Fibroblast of skin of left quadriceps (primary cell): ENCODE measurements around the gene SNTG2.
A peak's percentile ranks its signal among the peaks of the same experiment; 100 is the strongest.

Experiments
- DNase-seq, 2 experiments: peaks; one replicate each; pipeline ENCODE4 v3.0.0-alpha.2; 2013; ENCODE audit warnings: low read depth in 2 of 2

SNTG2 gene

GRCh38 chr2:926896-927295 is 23.8 kb upstream of the SNTG2 start:
- DNase-seq = no peak

DNA sequence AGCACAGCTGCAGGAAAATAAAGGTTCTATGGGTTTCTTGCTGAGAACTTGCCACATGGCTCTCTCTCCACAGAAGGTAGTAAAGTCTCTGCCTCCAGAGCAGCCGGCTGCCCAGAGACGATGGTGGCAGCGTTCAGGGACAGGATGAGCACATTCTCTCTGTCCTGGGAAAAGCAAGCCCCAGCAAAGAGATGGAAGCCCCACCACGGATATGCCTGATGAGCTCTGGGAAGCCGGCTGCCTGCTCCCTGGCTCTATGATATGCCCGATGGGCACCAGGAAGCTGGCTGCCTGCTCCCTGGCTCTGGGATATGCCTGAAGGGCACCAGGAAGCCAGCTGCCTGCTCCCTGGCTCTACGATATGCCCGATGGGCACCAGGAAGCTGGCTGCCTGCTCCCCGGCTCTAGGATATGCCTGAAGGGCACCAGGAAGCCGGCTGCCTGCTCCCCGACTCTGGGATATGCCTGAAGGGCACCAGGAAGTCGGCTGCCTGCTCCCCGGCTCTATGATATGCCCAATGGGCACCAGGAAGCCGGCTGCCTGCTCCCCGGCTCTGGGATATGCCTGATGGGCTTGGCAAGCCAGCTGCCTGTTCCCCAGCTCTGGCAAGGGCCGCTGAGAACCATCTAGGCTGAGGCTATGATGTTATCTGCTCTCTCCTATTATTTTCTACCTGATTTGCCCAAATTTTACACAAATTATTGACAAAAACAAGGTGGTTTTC is 21.5 kb upstream of the SNTG2 start:
- DNase-seq = no peak

DNA sequence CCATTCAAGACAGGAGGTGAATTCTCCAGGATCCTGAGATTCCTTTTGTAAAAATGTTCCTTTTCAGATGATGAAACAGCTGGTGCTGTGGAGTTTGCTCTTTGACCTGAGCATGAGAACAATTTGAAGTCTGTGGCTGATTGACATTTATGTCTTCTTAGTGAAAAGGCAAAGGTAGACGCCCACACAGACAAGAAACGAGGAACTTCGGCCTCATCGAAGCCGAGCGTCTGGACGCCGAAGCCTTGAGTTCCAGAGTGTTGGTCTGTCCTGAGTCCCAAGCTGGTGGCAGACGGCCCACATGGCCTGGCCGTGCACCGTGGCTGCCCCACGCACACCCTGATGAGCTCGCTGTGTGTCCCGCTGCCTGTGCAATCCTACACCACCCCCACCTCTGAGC is 20.7 kb upstream of the SNTG2 start:
- DNase-seq = no peak

GRCh38 chr2:930935-931334 is 19.7 kb upstream of the SNTG2 start:
- no peak for DNase-seq

- no peak for DNase-seq
Observed at GRCh38 chr2:932320-933115, 18.1 kb upstream of the SNTG2 start.

- no peak for DNase-seq
Observed at GRCh38 chr2:933734-934295, 16.8 kb upstream of the SNTG2 start.

GRCh38 chr2:937530-937929 is 13.1 kb upstream of the SNTG2 start:
- no peak for DNase-seq

DNA sequence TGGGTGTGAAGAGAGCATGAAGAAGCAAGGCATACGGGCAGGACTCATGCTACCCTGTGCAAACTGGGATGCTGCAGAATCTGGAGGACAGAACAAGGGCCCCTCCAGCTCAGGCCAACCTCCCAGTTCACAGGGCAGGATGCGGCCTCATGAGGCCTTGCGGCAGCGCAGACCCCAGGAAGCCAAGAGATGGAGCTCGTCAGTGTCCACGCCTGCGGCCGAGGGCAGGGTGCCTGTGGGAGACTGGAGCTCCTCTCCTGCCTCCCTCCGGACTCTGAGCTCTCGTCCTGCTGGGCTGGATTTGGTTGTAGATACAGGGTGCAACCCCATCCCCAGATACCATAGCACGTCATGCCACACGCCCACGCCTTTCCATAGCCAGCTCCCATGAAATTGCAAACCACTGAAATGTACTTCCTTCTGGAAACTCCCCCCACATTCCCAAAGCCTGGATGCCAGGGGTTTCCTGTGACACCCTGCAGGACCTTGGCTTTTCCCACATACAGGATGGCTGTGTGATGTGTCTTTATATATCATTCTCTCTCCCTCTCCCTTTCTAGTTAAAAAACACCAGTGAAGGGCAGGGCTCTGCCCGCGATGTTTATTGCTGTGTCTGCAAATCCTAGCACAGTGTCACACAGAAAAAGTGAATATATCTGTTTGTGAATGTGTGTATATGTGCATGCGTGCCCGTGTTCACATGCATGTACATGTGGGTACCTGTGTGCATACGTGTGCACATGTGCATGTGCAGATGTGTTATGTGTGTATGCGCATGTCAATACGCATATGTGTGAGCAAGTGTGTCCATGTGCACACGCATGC is 12.3 kb upstream of the SNTG2 start:
- DNase-seq = no peak

DNA sequence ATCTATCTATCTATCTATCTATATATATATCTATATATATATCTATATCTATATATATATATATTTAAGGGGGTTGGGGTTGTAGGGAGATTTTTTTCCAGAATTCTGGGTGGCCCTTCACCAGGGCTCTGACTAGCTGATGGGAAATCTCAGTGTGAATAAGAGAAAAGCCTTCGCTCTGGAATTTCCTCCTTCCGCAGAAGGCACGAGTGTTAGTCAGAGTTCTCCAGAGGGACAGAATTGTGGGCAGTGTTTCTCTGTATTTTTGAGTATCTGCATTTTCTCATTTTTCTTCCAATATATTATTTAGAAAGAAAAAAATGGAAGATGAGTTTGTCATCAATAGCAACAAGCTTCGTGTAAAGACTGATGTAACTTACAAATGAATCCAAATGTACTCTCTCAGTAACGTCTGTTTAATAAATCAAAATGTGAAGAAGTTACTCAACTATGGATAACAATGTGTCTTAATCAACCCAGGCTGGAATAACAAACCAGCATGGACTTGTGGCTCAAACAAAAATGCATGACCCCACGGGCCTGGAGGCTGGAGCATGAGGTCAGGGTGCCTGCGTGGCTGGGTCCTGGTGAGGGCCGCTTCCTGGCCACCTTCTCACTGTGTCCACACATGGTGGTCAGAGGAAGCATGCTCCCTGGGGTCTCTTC is 10.6 kb upstream of the SNTG2 start:
- DNase-seq = peak; percentile 70 to 71

GRCh38 chr2:941871-942270 is 8.8 kb upstream of the SNTG2 start:
- no peak for DNase-seq

DNA sequence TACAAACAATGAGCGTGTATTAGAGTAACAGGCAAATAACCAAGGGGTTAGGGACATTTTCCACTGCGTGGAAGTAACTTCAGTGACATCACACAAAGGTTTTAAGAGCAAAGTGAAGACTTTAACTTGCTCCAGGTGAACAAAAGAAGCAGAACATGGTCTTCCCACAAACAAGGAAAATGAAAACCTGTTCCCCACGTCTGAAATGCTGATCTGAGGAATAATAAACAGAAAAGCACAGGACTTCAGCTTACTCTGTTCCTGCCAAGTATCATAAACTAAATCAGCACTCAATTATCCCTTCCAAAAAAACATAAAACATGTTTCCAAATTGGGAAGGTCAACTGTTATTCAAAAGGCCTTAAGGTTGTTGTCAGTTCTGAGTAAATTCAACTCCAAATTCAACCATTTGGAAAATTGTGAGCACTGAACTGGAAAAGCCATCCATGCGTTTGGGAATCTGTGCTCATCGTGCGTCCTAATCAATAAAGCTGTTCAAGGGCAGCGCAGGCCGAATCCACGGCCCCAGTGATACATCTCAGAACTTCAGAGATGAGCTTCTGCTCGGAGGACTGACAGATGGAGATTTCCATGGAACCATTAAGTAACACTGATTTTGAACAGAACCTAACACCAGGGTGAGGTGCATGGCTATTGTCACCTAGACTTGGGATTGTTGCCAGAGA is 7.7 kb upstream of the SNTG2 start:
- DNase-seq = no peak

- no peak for DNase-seq
Observed at GRCh38 chr2:943461-943797, 7.2 kb upstream of the SNTG2 start.

DNA sequence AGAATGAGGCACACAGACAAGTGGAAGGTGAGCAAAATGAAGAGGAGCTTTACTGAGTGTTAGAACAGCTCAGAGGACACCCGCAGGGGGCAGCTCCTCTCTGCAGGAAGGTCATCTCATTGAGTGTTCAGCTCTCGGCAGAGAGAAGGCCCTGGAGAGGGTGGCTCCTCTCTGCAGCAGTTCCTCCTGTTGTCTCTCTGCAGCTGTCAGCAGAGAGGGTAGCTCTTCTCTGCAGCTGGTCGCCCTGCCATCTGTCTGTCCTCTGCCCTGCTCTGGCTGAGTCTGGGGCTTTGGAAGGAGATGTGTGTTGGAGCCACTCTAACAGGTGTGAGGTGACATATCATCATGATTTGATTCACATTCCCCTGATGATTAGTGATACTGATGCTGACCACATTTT is 6.8 kb upstream of the SNTG2 start:
- no peak for DNase-seq

DNA sequence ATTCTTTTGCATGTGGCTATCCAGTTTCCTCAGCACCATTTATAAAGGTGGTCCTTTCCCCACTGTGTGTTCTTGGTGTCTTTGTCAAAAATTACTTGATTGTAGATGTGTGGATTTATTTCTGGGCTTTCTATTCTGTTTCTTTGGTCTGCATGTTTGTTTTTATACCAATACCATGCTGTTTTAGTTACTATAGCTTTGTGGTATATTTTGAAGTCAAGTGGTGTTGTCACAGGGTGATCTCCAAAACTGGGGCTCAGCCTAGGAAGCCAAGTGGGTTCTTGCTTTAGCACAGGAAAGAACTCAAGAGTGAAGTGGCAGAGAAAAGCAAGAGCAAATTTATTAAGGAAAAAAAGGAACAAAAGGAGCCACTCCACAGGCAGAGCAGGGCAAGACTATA is 6.0 kb upstream of the SNTG2 start:
- no peak for DNase-seq

DNA sequence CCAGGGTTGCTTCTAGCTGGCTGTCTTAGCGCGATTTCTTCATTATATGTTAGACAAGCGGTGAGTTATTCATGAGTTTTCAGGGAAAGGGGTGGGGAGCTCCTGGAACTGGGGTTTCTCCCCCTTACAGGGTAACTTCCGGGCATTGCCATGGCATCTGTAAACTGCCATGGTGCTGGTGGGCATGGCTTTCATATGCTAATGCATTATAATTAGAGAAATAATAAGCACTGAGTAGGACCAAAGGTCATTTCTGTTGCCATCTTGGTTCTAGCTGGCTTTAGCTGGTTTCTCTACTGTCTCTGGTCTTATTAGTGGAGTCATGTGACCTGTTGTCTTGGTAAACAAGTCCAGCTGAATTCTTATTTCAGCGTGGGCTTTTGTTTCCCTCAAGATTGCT is 5.5 kb upstream of the SNTG2 start:
- DNase-seq = no peak

DNA sequence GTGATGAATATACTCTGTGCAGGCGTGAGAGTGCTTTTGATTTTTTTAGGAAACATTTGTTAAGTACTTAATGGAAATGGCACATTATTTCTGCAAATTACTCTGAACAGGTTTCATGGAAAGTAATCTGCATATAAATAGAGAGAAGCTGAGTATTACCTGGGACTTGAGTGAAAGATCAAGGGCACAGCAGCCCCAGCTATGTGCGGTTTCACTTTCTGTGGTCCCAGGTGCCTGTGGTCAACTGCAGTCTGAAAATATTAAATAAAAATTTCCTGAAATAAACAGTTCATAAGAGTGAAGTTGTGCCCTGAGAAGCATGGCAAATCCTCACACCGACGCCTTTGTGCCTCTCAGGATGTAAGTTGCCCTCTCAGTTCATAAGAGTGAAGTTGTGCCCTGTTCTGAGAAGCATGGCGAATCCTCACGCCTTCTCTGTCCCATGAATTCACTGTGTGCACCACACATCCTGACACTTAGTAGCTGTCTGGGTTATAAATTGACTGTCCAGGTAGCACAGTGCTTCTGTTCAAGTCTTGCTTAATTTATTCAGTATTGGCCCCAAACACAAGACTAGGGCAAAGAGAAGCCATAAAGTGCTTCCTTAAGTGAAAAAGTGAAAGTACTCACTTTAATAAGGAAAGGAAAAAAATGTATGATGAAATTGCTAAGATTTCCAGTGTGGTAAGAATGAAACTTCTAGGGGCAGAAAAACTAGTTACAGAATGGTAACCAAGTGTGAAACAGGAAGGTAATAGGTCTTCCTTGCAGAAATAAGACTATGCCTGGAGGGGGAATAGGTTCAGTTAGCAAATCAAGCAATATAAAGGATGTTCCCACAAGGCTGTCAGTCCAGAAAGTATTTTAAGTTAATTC is 4.3 kb upstream of the SNTG2 start:
- no peak for DNase-seq

DNA sequence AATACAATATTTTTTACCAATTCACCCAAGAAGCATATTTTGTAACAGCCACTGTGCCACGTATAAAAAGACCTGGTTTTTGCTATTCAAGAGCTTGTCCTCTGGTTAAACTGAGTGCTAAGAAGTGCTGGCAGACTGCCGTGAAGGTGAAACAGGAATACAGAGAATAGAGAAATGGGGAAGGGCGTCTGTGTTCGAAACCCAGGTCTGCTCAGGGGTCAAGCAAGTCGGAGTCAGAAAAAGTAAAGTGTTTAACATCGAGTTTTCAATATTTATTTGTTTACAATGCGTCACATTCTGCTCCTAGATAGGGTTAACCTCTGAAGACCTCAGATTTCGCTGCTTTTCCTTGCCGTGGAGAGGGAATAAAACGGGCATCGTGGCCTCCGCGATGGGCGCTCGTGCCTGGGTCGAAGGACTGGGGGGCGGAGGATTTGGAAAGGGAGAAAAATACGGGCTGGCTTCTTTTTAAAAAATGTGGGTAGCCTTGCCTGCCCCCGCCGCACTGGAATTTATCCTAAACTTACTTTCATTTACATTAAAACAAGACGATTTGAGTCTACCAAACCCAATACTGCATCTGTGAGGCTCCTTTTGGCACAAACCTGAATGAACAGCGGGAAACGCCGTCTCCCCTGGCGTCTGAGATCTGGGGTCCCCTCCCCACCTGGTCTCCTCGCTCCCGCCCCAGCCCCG is 1.1 kb upstream of the SNTG2 start:
- no peak for DNase-seq

- no peak for DNase-seq
Observed at GRCh38 chr2:951224-952006, 766 bp downstream of the SNTG2 start.

- no peak for DNase-seq
Observed at GRCh38 chr2:953408-953807, 2.8 kb downstream of the SNTG2 start.
